NCI-H524 (cell line): ENCODE data around the gene NUFIP1.
"Not testable (repeated sequence)": the region's sequence is repeated elsewhere in the genome, so short reads cannot be mapped to it uniquely, and the experiment has no call there.

Experiments used
- DNase-seq, 2 experiments: peaks; one replicate each; lab custom pipeline; 2025; lab: John Stamatoyannopoulos, UW

Gene NUFIP1

GRCh38 chr13:44919104-44919804, 70.0 kb downstream of the NUFIP1 start:
- DNase-seq = no peak

- DNase-seq = peak; percentile 85 to 87
These were observed 70.8 kb downstream of the NUFIP1 start for GRCh38 chr13:44918326-44919103.

DNA sequence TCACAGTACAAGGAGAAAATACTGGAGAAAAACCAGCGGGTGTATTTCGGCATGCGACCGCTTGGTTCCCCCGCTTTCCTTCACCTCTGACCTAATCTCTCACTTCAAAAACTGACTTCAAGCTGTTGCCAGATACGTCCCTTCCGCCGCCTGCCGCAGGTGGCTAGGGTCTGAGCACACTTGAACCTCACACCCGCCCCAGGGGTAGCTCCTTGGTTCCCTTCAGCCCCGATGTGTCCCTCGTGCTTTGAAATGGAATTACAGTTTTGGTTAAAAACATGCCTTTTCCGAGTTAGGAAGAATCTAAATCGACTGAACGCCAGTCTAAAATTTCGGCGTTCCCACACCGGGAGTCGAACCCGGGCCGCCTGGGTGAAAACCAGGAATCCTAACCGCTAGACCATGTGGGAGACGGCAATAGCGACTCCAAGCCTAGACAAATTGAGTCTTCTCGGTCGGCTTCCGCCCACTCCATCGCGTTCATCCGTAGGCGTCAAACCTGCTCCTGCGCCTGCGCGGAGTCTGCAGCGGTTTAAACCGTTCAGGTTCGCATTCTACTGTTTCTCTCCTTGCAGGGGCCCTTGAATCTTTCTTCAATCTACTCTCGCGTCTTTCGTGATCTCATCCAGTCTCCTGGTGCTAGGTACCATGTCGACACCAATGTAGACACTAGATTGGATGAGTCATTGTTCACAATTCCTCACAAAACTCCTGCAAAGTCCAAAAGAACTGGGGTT, 71.5 kb downstream of the NUFIP1 start:
- peak; percentile 97 to 99 for DNase-seq

DNA sequence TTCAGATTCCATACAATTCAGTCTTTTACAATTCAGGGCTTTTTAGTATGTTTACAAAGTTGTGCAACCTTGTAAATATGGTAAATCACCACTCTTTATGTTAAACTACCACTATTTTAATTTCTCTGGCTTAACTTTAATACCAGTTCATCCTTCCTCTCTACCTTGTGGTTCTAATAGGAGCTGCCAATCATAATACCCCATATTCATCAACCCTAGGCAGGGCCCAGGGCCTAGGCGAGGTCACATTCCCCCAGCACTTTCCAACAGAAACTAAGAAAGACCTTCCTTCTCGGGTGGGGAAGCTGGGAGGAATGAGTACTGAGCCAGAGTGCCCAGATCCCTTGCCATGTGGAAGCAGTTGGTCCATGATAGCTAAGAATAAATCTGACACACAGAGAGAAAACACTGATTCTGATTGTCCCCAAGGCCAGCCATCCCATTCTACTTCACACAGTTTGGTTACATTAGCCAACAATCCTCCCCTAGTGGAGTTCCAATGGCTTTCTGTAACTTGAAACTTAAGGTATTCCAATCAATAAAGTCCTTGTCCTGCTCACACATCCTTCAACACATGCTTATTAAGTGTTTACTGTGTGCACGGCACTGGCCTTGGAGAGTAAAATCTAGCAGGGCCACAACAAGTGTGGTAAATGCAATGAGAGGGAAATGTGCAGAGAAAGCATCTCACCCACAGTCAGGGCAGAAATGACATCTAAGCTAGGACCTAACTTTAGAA, 76.8 kb downstream of the NUFIP1 start:
- DNase-seq = no peak

DNA sequence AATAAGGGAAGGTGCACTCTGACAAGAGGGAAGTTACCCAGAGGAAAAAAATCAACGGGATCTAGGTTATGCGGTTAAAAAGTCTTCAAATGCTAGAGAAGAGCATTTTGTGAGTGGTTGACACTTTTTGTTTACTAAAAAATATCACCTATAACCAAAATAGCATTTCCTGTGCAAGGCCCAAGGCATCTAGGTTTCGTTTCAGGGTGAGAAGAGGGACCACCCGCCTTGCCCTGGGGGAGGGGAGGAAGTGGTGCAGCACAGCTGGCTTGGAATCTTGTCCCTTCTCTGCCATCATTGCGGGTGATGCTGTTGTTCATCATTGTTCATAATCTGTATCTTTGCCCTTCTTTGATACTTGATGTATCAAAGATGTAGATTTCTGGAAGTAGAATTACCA, 80.6 kb downstream of the NUFIP1 start:
- no peak for DNase-seq

DNA sequence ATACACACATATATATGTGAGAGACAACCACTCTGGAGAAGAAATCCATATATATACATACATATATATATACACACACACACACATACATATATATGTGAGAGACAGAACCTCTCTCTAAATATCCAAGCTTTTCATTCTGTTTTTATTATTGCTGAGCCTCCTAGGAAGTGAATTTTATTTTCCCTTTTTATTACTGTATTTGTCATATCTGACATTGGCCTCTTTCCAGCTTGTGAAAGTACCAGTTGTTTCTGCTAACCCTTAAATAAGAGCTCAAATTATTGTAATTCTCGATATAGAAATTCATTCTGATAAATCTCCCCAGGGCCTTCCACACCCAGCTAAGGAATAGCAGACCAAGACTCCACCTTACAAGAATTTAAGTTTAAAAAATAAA, 81.0 kb downstream of the NUFIP1 start:
- DNase-seq = no peak

DNA sequence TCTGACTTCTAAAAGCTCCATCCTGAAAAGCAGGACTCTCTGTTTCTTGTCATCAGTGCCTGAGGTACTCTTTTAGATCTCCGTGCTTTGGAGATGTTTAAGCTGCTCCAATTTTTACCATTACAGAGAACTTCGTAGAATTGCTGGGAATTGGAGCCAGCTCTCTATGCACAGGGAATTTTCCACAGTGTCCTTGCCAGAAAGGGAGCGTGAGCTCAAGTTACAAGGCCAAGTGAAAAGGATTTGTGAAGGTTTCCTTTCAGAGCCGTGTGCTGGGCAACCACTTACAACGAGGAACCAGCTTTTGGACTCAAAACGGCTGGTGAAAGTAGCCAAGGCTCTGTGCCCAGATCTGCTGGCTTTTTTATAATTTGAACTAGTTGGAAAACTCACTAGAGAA, 82.6 kb downstream of the NUFIP1 start:
- DNase-seq = no peak

DNA sequence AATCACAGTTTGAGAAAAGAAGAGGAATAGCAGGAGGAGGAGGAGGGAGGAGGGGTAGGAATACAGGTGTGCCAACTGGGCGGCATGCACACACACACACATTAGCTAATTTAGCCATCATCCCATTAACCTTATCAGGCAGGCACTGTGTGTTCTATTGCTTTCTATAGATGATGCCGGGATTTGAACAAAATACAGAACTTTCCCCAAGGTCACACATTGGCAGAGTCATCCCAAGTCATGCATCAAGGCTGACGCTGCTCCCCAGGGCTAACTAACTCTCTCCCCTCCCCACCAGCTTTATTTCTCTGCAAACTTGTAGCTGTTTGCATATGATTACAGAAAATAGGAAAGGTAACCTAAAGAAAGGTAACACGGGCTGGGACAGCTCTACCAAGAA, 83.0 kb downstream of the NUFIP1 start:
- DNase-seq = no peak

GRCh38 chr13:44905556-44905955, 83.7 kb downstream of the NUFIP1 start:
- DNase-seq = no peak

GRCh38 chr13:44904967-44905366, 84.3 kb downstream of the NUFIP1 start:
- no peak for DNase-seq

GRCh38 chr13:44903574-44903985, 85.7 kb downstream of the NUFIP1 start:
- peak in 1 of 2 experiments; percentile 14 for DNase-seq

DNA sequence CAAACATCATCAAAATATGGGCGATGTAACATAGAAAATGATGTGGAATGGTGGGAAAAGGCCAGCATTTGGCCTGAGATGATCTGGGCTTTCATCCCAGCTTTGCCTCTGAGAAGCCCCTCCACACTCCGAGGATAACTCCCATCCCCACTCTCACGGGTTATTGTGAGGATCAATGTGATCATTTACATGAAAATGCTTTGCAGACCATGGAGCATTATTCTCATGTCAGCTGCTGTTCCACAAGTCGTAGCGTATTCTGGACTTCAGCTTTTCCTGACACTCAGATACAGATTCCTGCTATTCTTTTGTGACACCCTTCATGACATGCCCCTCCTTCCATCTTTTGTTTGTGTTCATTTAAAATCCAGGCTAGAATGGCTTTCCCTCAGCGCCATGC, 86.5 kb downstream of the NUFIP1 start:
- DNase-seq = no peak

- DNase-seq = no peak
These were observed 89.3 kb downstream of the NUFIP1 start for GRCh38 chr13:44899967-44900366.

GRCh38 chr13:44898308-44898707, 91.0 kb downstream of the NUFIP1 start:
- DNase-seq = not testable (repeated sequence)

GRCh38 chr13:44895953-44896335, 93.3 kb downstream of the NUFIP1 start:
- no peak for DNase-seq

GRCh38 chr13:44895264-44895952, 93.9 kb downstream of the NUFIP1 start:
- no peak for DNase-seq

DNA sequence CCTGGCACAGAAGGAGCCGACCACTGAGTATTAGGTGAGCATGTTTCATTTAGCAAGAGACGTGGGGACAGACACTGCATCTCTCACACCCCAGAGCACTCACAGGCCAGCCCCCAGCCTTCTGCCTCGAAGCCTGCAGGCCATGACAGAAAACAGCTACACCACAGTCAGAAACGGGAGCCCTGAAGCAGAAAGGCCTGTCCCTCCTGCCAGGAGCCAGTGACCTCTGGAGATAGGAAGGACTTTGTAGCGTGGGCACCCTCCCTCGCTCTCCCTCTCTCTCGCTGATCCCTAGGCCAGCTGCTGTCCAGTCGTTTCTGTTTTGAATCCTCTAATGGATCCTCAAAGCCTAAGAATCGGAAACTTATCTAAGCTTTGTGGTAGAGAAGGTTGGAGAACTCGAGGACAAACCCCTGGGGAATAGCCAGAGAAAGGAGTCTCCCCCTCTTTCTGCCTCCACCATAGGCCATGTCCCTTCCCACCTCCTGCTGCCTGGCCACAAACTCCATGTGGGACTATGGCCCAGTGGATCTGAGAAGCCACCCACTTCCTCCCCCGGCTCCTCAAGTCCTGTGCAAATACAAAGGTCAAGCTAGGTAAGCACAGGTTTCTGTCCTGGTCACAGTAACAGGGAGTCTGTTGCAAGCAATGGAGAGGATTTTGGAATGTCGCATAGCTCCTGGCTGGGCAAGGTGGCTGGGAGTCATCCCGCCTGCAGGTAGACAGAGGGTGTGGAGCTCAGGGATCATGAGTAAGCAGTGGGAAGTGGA, 95.1 kb downstream of the NUFIP1 start:
- DNase-seq = no peak
